ENCODE results near the gene CSRNP2.

Gene CSRNP2

GRCh38 chr12:51076236-51076930 is 7.0 kb downstream of the CSRNP2 start:
- DNase-seq, result no peak

GRCh38 chr12:51075390-51075789 is 8.0 kb downstream of the CSRNP2 start:
- no peak for DNase-seq

- DNase-seq, result no peak
These were observed 11.7 kb downstream of the CSRNP2 start for GRCh38 chr12:51071663-51072062.

GRCh38 chr12:51070004-51070403 is 13.4 kb downstream of the CSRNP2 start:
- DNase-seq, result no peak

GRCh38 chr12:51067771-51068170 is 15.6 kb downstream of the CSRNP2 start:
- DNase-seq, result no peak

GRCh38 chr12:51067229-51067628 is 16.2 kb downstream of the CSRNP2 start:
- DNase-seq, result no peak

GRCh38 chr12:51065530-51065929 is 17.9 kb downstream of the CSRNP2 start:
- no peak for DNase-seq

- DNase-seq, result no peak
These were observed 20.6 kb downstream of the CSRNP2 start for GRCh38 chr12:51062631-51063397.

GRCh38 chr12:51059086-51059485 is 24.3 kb downstream of the CSRNP2 start:
- no peak for DNase-seq

GRCh38 chr12:51056242-51056641 is 27.2 kb downstream of the CSRNP2 start:
- no peak for DNase-seq

GRCh38 chr12:51055060-51055459 is 28.3 kb downstream of the CSRNP2 start:
- DNase-seq, result no peak

GRCh38 chr12:51051787-51052186 is 31.6 kb downstream of the CSRNP2 start:
- DNase-seq, result no peak

GRCh38 chr12:51049525-51049924 is 33.9 kb downstream of the CSRNP2 start:
- DNase-seq, result no peak

GRCh38 chr12:51048661-51049251 is 34.6 kb downstream of the CSRNP2 start:
- no peak for DNase-seq

- DNase-seq, result peak; percentile 97
These were observed 35.5 kb downstream of the CSRNP2 start, which contains the start of gene LETMD1 for GRCh38 chr12:51047655-51048540. LETMD1 (plus strand) TSS chr12:51048327; CDS start chr12:51048357, 30 bp downstream.

- DNase-seq, result no peak
These were observed 47.1 kb downstream of the CSRNP2 start for GRCh38 chr12:51036279-51036678.

- DNase-seq, result no peak
These were observed 49.8 kb downstream of the CSRNP2 start for GRCh38 chr12:51033457-51034089.

- DNase-seq, result no peak
These were observed 50.3 kb downstream of the CSRNP2 start for GRCh38 chr12:51033048-51033447.

- no peak for DNase-seq
These were observed 54.6 kb downstream of the CSRNP2 start for GRCh38 chr12:51028813-51029150.

- no peak for DNase-seq
These were observed 55.1 kb downstream of the CSRNP2 start for GRCh38 chr12:51028126-51028812.

GRCh38 chr12:51027342-51027835 is 56.0 kb downstream of the CSRNP2 start:
- no peak for DNase-seq
